ENCODE results near the gene TRMT61A.

TRMT61A gene

GRCh38 chr14:103516426-103517173, 12.4 kb upstream of the TRMT61A start:
- Histone ChIP-seq H3K9me3 (no peaks in the 10 kb centered on the region), H3K4me3 (no peak overlapping the region), H3K36me3 (peaks cover 4 to 9% (median 5%) of the 10 kb centered on the region in 3 donors), H3K27ac (peak overlapping the region in 1 of 2 donors; percentile 90), H3K27me3 (no peaks in the 10 kb centered on the region), H3K4me1 (peaks cover 0 to 61% (median 53%) of the 10 kb centered on the region in 4 donors)
- DNase-seq = no peak
- intact Hi-C loops (cut with DNase I; ENCODE audit: low total_unique reads) = no loop called here
- TF ChIP-seq, protein P1, sequence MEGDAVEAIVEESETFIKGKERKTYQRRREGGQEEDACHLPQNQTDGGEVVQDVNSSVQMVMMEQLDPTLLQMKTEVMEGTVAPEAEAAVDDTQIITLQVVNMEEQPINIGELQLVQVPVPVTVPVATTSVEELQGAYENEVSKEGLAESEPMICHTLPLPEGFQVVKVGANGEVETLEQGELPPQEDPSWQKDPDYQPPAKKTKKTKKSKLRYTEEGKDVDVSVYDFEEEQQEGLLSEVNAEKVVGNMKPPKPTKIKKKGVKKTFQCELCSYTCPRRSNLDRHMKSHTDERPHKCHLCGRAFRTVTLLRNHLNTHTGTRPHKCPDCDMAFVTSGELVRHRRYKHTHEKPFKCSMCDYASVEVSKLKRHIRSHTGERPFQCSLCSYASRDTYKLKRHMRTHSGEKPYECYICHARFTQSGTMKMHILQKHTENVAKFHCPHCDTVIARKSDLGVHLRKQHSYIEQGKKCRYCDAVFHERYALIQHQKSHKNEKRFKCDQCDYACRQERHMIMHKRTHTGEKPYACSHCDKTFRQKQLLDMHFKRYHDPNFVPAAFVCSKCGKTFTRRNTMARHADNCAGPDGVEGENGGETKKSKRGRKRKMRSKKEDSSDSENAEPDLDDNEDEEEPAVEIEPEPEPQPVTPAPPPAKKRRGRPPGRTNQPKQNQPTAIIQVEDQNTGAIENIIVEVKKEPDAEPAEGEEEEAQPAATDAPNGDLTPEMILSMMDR (IDR thresholded peaks at IDR 0.05) = no peak

GRCh38 chr14:103517174-103517566, 11.8 kb upstream of the TRMT61A start:
- peaks cover 0 to 66% (median 58%) of the 10 kb centered on the region in 4 donors for H3K4me1 ChIP-seq

DNA sequence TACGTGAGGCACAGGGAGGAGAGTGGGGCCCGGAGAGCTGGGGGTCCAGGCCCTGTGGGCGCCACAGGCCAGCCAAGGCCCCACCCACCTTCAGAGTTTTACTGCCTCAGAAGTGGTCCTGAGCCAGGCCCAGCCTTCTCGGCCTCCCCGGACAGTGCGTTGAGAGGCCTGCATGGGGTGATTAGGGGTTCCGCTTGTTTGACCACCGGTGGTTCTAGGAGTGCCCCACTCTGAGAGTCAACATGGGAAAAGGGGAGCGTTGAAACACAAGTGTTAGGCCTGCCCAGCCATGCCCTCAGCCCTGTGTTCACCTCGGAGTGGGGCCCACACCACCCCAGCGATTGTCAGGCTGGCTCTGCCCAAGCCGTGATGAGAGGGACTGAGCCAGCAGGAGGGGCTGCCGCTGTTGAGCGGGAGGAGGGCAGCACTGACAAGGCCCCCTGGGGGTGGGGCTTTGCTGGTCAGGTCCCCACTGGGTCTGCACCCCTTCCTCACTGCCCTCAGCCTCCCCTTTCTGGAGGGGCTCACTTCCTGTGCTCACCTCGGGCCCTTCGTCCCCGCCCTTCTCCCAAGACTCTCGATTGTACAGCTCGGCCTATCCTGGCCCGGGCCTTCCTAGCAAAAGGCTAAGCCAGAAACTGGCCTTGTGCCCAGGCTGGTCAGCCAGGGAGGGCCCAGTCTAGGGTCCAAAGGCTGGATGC, 11.1 kb upstream of the TRMT61A start:
- DNase-seq = no peak
- TF ChIP-seq, protein P1 (IDR thresholded peaks at IDR 0.05) = no peak
- intact Hi-C loops (cut with DNase I; ENCODE audit: low total_unique reads) = loop anchor here (2.0 kb wide), 1 partner anchor 29 kb away; no protein-coding TSS in a partner anchor
- H3K9me3 ChIP-seq = no peaks in the 10 kb centered on the region
- peaks cover 4 to 7% (median 5%) of the 10 kb centered on the region in 3 donors for H3K36me3 ChIP-seq
- no peaks in the 10 kb centered on the region for H3K27me3 ChIP-seq
- H3K4me3 ChIP-seq = no peak overlapping the region
- peaks cover 0 to 65% (median 55%) of the 10 kb centered on the region in 4 donors for H3K4me1 ChIP-seq
- H3K27ac ChIP-seq = peak overlapping the region; percentile 84 to 90

More at GRCh38 chr14:103517174-103517566, 11.8 kb upstream of the TRMT61A start:
- Histone ChIP-seq H3K27me3 (no peaks in the 10 kb centered on the region), H3K9me3 (no peaks in the 10 kb centered on the region), H3K36me3 (peaks cover 4 to 7% (median 5%) of the 10 kb centered on the region in 3 donors), H3K4me3 (no peak overlapping the region), H3K27ac (peak overlapping the region in 1 of 2 donors; percentile 90)
- intact Hi-C loops (cut with DNase I; ENCODE audit: low total_unique reads) = no loop called here
- DNase-seq = peak in 1 of 2 donors; percentile 60
- TF ChIP-seq, protein P1 (IDR thresholded peaks at IDR 0.05) = no peak

DNA sequence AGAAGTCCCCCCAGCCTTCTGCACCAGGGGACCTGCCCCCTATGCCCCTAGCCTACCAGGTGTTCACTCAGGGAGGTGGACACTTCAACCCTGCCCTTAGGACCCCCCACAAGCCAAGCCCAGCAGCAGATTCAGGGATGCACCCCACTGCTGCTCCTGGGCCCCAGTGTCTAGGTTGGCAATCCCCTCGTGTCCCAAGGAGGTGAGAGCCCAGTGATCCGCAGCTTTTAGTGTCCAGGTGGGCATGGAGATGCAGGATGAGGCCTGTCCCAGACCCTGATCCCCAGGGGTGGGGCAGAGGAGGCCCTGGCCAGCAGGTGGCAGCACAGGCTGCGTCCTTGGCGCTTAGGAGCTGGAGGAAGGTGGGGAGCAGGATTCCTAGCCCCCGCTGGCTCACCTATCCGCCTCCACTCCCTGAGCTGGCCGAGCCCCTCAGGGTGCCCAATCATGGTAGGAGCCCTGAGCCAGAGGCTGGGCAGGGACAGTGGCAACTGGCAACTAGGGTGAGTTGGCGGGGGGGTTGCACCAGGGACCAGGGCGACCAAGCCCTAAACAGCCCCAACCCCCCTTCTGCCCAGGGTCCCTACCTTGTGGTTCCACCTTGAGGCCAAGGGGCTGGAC, 10.5 kb upstream of the TRMT61A start:
- Histone ChIP-seq H3K27me3 (no peaks in the 10 kb centered on the region), H3K36me3 (peaks cover 4 to 7% (median 5%) of the 10 kb centered on the region in 3 donors), H3K9me3 (no peaks in the 10 kb centered on the region), H3K4me3 (no peak overlapping the region), H3K27ac (peak overlapping the region; percentile 84 to 90), H3K4me1 (peaks cover 0 to 63% (median 54%) of the 10 kb centered on the region in 4 donors)
- TF ChIP-seq, protein P1 (IDR thresholded peaks at IDR 0.05) = peak; percentile 94 to 96
- peak in 1 of 2 donors; percentile 86 for DNase-seq
- intact Hi-C loops (cut with DNase I; ENCODE audit: low total_unique reads) = loop anchor here (2.0 kb wide), 1 partner anchor 28 kb away; no protein-coding TSS in a partner anchor

- intact Hi-C loops (cut with DNase I; ENCODE audit: low total_unique reads) = loop anchor here (2.0 kb wide), 1 partner anchor 28 kb away; no protein-coding TSS in a partner anchor
- H3K4me3 ChIP-seq = no peak overlapping the region
- no peaks in the 10 kb centered on the region for H3K27me3 ChIP-seq
- peak overlapping the region; percentile 84 to 90 for H3K27ac ChIP-seq
- TF ChIP-seq, protein P1 (IDR thresholded peaks at IDR 0.05) = no peak
- H3K4me1 ChIP-seq = peaks cover 0 to 57% (median 47%) of the 10 kb centered on the region in 4 donors
- DNase-seq = peak in 1 of 2 donors; percentile 88
- H3K36me3 ChIP-seq = peaks cover 4 to 7% (median 5%) of the 10 kb centered on the region in 3 donors
- H3K9me3 ChIP-seq = no peaks in the 10 kb centered on the region
Observed at GRCh38 chr14:103519043-103519836, 9.8 kb upstream of the TRMT61A start.

All from tibial artery (tissue), 4 donors.